Measurements from ENCODE around the gene MAPK6.

The MAPK6 gene

DNA sequence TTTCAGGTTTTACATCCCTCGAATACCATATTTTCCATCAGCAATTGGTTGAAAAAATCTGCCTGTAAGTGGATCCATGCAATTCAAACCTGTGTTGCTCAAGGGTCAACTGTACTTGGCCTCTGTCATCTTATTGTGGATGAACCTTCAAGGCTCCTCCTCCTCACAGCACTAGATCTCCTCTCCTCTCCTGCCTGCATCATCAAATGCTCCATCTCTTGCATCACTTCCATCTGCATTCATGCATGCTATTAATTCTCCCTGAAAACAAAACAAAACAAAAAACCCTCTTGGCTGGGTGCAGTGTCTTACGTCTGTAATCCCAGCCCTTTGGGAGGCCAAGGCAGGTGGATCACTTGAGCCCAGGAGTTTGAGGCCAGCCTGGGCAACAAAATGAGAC lies 83.4 kb downstream of the MAPK6 start:
- no peak overlapping the region for H3K4ac ChIP-seq (ENCODE audit: low read length)
- no peaks in the 10 kb centered on the region for H3K9me3 ChIP-seq (replicated peaks in 1 of 2; ENCODE audit: control insufficient read depth in 2 of 2, insufficient read depth in 1 of 2, low read depth in 1 of 2, low read length in 2 of 2)
- no peaks in the 10 kb centered on the region for H3K27me3 ChIP-seq (ENCODE audit: control insufficient read depth in 3 of 3, insufficient read depth in 3 of 3, low read depth in 1 of 3, low read length in 3 of 3)
- H2BK120ac ChIP-seq (ENCODE audit: low read depth, low read length), result no peak overlapping the region
- H3K18ac ChIP-seq (ENCODE audit: low read length), result no peak overlapping the region
- H3K79me1 ChIP-seq (ENCODE audit: low read depth, low read length), result no peaks in the 10 kb centered on the region
- H3K4me3 ChIP-seq (ENCODE audit: low read length in 2 of 2), result no peak overlapping the region
- H3K9ac ChIP-seq (ENCODE audit: low read depth, low read length, poor library complexity), result no peak overlapping the region
- H3K36me3 ChIP-seq (replicated peaks in 1 of 2; ENCODE audit: control insufficient read depth in 2 of 2, insufficient read depth in 2 of 2, low read length in 2 of 2), result no peaks in the 10 kb centered on the region
- H4K8ac ChIP-seq (ENCODE audit: low read depth, low read length), result no peak overlapping the region
- H4K91ac ChIP-seq (ENCODE audit: low read depth, low read length, poor library complexity), result no peak overlapping the region
- no peak overlapping the region for H2AFZ ChIP-seq (ENCODE audit: low read length)
- no peak for DNase-seq (ENCODE audit: low spot score)
- no peak overlapping the region for H2BK15ac ChIP-seq (ENCODE audit: low read length)
- no peak overlapping the region for H2BK12ac ChIP-seq (ENCODE audit: low read length)
- no peak overlapping the region for H3K14ac ChIP-seq (ENCODE audit: low read length)
- H3K4me1 ChIP-seq (ENCODE audit: control insufficient read depth in 2 of 2, insufficient read depth in 1 of 2, low read depth in 1 of 2, low read length in 2 of 2), result no peaks in the 10 kb centered on the region
- no peak overlapping the region for H3K27ac ChIP-seq (replicated peaks; ENCODE audit: low read length)
- no peak overlapping the region for H3K4me2 ChIP-seq (ENCODE audit: insufficient read depth, low read length, poor library complexity, severe bottlenecking)
- WGBS, 2 donors (ENCODE audit: extremely low coverage in 2 of 2, insufficient read length in 2 of 2, insufficient replicate concordance in 1 of 2), result no CpG with 5 or more reads among the region's 2 CpGs
- no peak overlapping the region for H2BK5ac ChIP-seq (ENCODE audit: low read length)
- no peak overlapping the region for H2AK5ac ChIP-seq (ENCODE audit: low read depth, low read length)
- no peak overlapping the region for H3K23ac ChIP-seq (ENCODE audit: low read depth, low read length, poor library complexity)

DNA sequence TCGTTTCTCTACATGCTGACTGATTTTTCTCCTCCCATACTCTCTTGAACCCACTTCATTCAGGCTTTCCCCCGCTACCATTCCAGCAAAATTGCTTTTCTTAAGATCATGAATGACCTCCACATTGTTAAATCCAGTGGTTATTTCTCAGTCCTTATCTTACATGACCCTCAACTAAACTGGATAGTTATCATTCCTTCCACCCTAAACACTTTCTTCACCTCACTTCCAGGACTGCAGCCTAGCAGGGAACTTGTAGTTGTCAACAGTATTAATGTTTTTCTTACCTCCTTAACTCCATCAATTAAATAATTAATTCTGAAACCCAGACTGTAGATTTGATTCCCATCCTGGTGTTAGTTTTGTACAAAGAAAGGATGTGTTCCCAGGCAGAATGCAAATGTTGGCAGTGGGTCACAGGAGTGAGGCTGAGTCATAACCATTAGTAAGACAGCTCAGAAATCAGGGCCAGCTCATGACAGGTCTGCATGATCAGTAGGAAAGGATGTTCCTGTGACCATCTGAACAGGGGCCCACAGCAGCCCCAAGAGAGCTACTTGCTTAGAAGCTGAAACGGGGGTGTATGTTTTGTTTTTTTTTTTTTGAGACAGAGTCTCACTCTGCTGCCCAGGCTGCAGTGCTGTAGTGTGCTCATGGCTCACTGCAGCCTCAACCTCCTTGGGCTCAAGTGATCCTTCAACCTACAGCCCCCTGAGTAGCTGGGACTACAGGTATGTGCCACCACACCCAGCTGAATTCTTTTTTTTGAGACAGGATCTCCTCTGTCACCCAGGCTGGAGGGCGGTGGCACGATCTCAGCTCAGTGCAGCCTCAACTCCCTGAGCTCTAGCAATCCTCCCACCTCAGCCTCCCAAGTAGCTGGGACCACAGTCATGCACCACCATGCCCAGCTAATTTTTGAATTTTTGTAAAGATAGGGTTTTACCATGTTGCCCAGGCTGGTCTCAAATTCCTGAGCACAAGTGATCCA lies 84.5 kb downstream of the MAPK6 start:
- H3K4me3 ChIP-seq (ENCODE audit: low read length in 2 of 2), result no peak overlapping the region
- H3K9me3 ChIP-seq (replicated peaks in 1 of 2; ENCODE audit: control insufficient read depth in 2 of 2, insufficient read depth in 1 of 2, low read depth in 1 of 2, low read length in 2 of 2), result no peaks in the 10 kb centered on the region
- H3K18ac ChIP-seq (ENCODE audit: low read length), result no peak overlapping the region
- no peak overlapping the region for H3K9ac ChIP-seq (ENCODE audit: low read depth, low read length, poor library complexity)
- H3K4me1 ChIP-seq (ENCODE audit: control insufficient read depth in 2 of 2, insufficient read depth in 1 of 2, low read depth in 1 of 2, low read length in 2 of 2), result no peaks in the 10 kb centered on the region
- no peaks in the 10 kb centered on the region for H3K36me3 ChIP-seq (replicated peaks in 1 of 2; ENCODE audit: control insufficient read depth in 2 of 2, insufficient read depth in 2 of 2, low read length in 2 of 2)
- H2BK5ac ChIP-seq (ENCODE audit: low read length), result no peak overlapping the region
- H3K23ac ChIP-seq (ENCODE audit: low read depth, low read length, poor library complexity), result no peak overlapping the region
- H4K91ac ChIP-seq (ENCODE audit: low read depth, low read length, poor library complexity), result no peak overlapping the region
- H3K4me2 ChIP-seq (ENCODE audit: insufficient read depth, low read length, poor library complexity, severe bottlenecking), result no peak overlapping the region
- H2AFZ ChIP-seq (ENCODE audit: low read length), result no peak overlapping the region
- no peak overlapping the region for H3K27ac ChIP-seq (replicated peaks; ENCODE audit: low read length)
- no CpG with 5 or more reads among the region's 5 CpGs for WGBS, 2 donors (ENCODE audit: extremely low coverage in 2 of 2, insufficient read length in 2 of 2, insufficient replicate concordance in 1 of 2)
- no peak overlapping the region for H3K4ac ChIP-seq (ENCODE audit: low read length)
- DNase-seq (ENCODE audit: low spot score), result no peak
- H2BK12ac ChIP-seq (ENCODE audit: low read length), result no peak overlapping the region
- no peak overlapping the region for H2BK120ac ChIP-seq (ENCODE audit: low read depth, low read length)
- no peak overlapping the region for H2BK15ac ChIP-seq (ENCODE audit: low read length)
- no peak overlapping the region for H2AK5ac ChIP-seq (ENCODE audit: low read depth, low read length)
- no peak overlapping the region for H4K8ac ChIP-seq (ENCODE audit: low read depth, low read length)
- no peaks in the 10 kb centered on the region for H3K27me3 ChIP-seq (ENCODE audit: control insufficient read depth in 3 of 3, insufficient read depth in 3 of 3, low read depth in 1 of 3, low read length in 3 of 3)
- no peak overlapping the region for H3K14ac ChIP-seq (ENCODE audit: low read length)
- H3K79me1 ChIP-seq (ENCODE audit: low read depth, low read length), result no peaks in the 10 kb centered on the region

DNA sequence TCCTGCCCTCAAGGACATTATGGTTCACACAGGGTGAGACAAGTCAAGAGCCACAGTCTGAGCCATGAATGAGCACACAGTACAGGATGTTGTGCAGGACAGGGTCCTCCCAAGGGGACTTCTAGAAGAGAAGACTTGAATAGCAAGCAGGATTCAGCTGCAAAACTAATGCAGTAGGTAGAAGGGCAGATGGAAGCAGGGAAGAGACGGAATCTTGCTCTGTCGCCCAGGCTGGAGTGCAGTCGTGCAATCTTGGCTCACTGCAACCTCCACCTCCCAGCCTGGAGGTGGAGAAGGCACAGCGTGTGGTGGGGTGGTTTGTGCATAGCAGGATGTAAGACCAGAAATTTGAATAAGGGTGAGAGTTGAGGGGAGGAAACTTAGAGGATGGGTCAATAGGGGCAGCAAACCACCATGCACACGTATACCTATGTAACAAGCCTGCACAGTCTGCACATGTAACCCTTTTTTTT lies 85.5 kb downstream of the MAPK6 start:
- Histone ChIP-seq H4K8ac (ENCODE audit: low read depth, low read length) (no peak overlapping the region), H2AFZ (ENCODE audit: low read length) (no peak overlapping the region), H3K9me3 (replicated peaks in 1 of 2; ENCODE audit: control insufficient read depth in 2 of 2, insufficient read depth in 1 of 2, low read depth in 1 of 2, low read length in 2 of 2) (no peaks in the 10 kb centered on the region), H3K4me3 (ENCODE audit: low read length in 2 of 2) (no peak overlapping the region), H3K36me3 (replicated peaks in 1 of 2; ENCODE audit: control insufficient read depth in 2 of 2, insufficient read depth in 2 of 2, low read length in 2 of 2) (no peaks in the 10 kb centered on the region), H2BK120ac (ENCODE audit: low read depth, low read length) (no peak overlapping the region), H3K27ac (replicated peaks; ENCODE audit: low read length) (no peak overlapping the region), H3K18ac (ENCODE audit: low read length) (no peak overlapping the region), H3K4me1 (ENCODE audit: control insufficient read depth in 2 of 2, insufficient read depth in 1 of 2, low read depth in 1 of 2, low read length in 2 of 2) (no peaks in the 10 kb centered on the region), H3K4ac (ENCODE audit: low read length) (no peak overlapping the region), H3K14ac (ENCODE audit: low read length) (no peak overlapping the region), H4K91ac (ENCODE audit: low read depth, low read length, poor library complexity) (no peak overlapping the region), H2BK15ac (ENCODE audit: low read length) (no peak overlapping the region), H3K9ac (ENCODE audit: low read depth, low read length, poor library complexity) (no peak overlapping the region), H3K4me2 (ENCODE audit: insufficient read depth, low read length, poor library complexity, severe bottlenecking) (no peak overlapping the region), H3K79me1 (ENCODE audit: low read depth, low read length) (no peaks in the 10 kb centered on the region), H3K27me3 (ENCODE audit: control insufficient read depth in 3 of 3, insufficient read depth in 3 of 3, low read depth in 1 of 3, low read length in 3 of 3) (no peaks in the 10 kb centered on the region), H2BK5ac (ENCODE audit: low read length) (no peak overlapping the region), H2AK5ac (ENCODE audit: low read depth, low read length) (no peak overlapping the region), H3K23ac (ENCODE audit: low read depth, low read length, poor library complexity) (no peak overlapping the region), H2BK12ac (ENCODE audit: low read length) (no peak overlapping the region)
- no CpG with 5 or more reads among the region's 5 CpGs for WGBS, 2 donors (ENCODE audit: extremely low coverage in 2 of 2, insufficient read length in 2 of 2, insufficient replicate concordance in 1 of 2)
- DNase-seq (ENCODE audit: low spot score), result no peak

DNA sequence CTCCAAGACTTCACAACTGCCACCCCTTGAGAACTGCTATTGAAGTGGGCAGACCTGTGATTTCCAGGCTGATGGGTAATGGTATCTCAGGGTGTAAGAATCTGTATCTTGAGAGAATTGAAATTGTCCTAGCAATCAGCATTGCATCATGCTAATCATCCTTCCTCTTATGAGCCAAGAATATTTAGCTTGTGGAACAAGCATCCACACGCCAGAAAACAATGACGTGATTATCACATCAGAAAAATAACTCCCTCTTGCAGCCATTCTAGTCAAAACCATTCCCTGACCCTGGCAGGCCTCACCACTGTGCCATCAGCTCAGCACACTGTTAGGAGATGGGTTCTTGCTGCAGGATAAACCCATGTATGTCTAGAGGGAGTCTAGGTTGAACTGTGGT lies 86.8 kb downstream of the MAPK6 start:
- H3K4me2 ChIP-seq (ENCODE audit: insufficient read depth, low read length, poor library complexity, severe bottlenecking), result no peak overlapping the region
- no peak overlapping the region for H2BK15ac ChIP-seq (ENCODE audit: low read length)
- WGBS, 2 donors (ENCODE audit: extremely low coverage in 2 of 2, insufficient read length in 2 of 2, insufficient replicate concordance in 1 of 2), result no CpG with 5 or more reads among the region's 2 CpGs
- no peak overlapping the region for H3K27ac ChIP-seq (replicated peaks; ENCODE audit: low read length)
- H2BK120ac ChIP-seq (ENCODE audit: low read depth, low read length), result no peak overlapping the region
- no peaks in the 10 kb centered on the region for H3K9me3 ChIP-seq (replicated peaks in 1 of 2; ENCODE audit: control insufficient read depth in 2 of 2, insufficient read depth in 1 of 2, low read depth in 1 of 2, low read length in 2 of 2)
- H3K4ac ChIP-seq (ENCODE audit: low read length), result no peak overlapping the region
- no peak overlapping the region for H3K23ac ChIP-seq (ENCODE audit: low read depth, low read length, poor library complexity)
- H3K79me1 ChIP-seq (ENCODE audit: low read depth, low read length), result no peaks in the 10 kb centered on the region
- H4K91ac ChIP-seq (ENCODE audit: low read depth, low read length, poor library complexity), result no peak overlapping the region
- H3K14ac ChIP-seq (ENCODE audit: low read length), result no peak overlapping the region
- H3K4me3 ChIP-seq (ENCODE audit: low read length in 2 of 2), result no peak overlapping the region
- no peak overlapping the region for H2BK12ac ChIP-seq (ENCODE audit: low read length)
- DNase-seq (ENCODE audit: low spot score), result no peak
- no peak overlapping the region for H3K9ac ChIP-seq (ENCODE audit: low read depth, low read length, poor library complexity)
- H2AFZ ChIP-seq (ENCODE audit: low read length), result no peak overlapping the region
- H2BK5ac ChIP-seq (ENCODE audit: low read length), result no peak overlapping the region
- no peaks in the 10 kb centered on the region for H3K27me3 ChIP-seq (ENCODE audit: control insufficient read depth in 3 of 3, insufficient read depth in 3 of 3, low read depth in 1 of 3, low read length in 3 of 3)
- H4K8ac ChIP-seq (ENCODE audit: low read depth, low read length), result no peak overlapping the region
- no peak overlapping the region for H3K18ac ChIP-seq (ENCODE audit: low read length)
- no peaks in the 10 kb centered on the region for H3K4me1 ChIP-seq (ENCODE audit: control insufficient read depth in 2 of 2, insufficient read depth in 1 of 2, low read depth in 1 of 2, low read length in 2 of 2)
- no peak overlapping the region for H2AK5ac ChIP-seq (ENCODE audit: low read depth, low read length)
- no peaks in the 10 kb centered on the region for H3K36me3 ChIP-seq (replicated peaks in 1 of 2; ENCODE audit: control insufficient read depth in 2 of 2, insufficient read depth in 2 of 2, low read length in 2 of 2)

Measured in neuronal stem cell (in vitro differentiated cells).